K562 (cell line): Measurements from ENCODE around the gene NUP107. TPM values are rescaled to one million over a fixed set of nuclear protein-coding genes. Genes with fewer than 3 reads are reported as not detected.
A peak's percentile ranks its signal among the peaks of the same experiment; 100 is the strongest.

ENCODE experiments used
- ATAC-seq: fragments of 200-7000 bp; cut with Tn5 transposase; 3 replicates; pipeline ENCODE4 v1.9.1; 2020; ENCODE audit warnings: moderate library complexity
- BruUV-seq: library from RNA; stranded (reverse); fragments of 400-500 nt; replicated peaks from 2 replicates; lab custom pipeline; 2021; lab: Mats Ljungman, UMichigan
- CTCF ChIA-PET: fragments of 300-600 bp; formaldehyde crosslinking; extraction: SDS; loops from one replicate; lab custom pipeline; 2021; ENCODE audit warnings: low intra/inter-chr PET ratio; lab: Yijun Ruan, JAX
- POLR2A ChIA-PET: fragments of 300-600, 350-650 bp; sonication (Branson Sonifier 250); formaldehyde crosslinking; extraction: SDS; loops from one replicate; lab custom pipeline; 2021; ENCODE audit warnings: antibody characterized with exemption, inconsistent platforms; lab: Yijun Ruan, JAX
- DNase-seq, 4 experiments: peaks; one replicate each; pipeline versions ENCODE4 v3.0.0 to v3.0.0-alpha.2; 2011 to 2018; ENCODE audit warnings: low spot score in 3 of 4, mixed read lengths in 3 of 4; ENCODE audit errors: extremely low read depth in 1 of 4
- FAIRE-seq: peaks from 2 replicates; lab custom pipeline; 2011; peaks lifted over from hg19 to GRCh38; lab: Jason Lieb, UNC
- H2AFZ ChIP-seq: 2 replicates; pipeline ENCODE4 v1.6.0; 2011; ENCODE audit warnings: low read depth, low read length, control low read depth, inconsistent platforms
- H3K27ac ChIP-seq: fragments of 200-600 bp; 3 replicates; pipeline ENCODE4 v1.8.0; 2011; ENCODE audit warnings: low read depth, mild to moderate bottlenecking, control low read depth, inconsistent platforms, low read length, moderate library complexity, mixed read lengths; ENCODE audit errors: extremely low read depth
- H3K27me3 ChIP-seq, 2 experiments: fragments of 300-600 bp in 1 of 2; 2 replicates in 1 of 2; 3 replicates in 1 of 2; pipeline versions ENCODE4 v1.6.0 to v1.8.0; 2011; ENCODE audit warnings: inconsistent platforms in 2 of 2, low read length in 2 of 2, mild to moderate bottlenecking in 1 of 2, mixed read lengths in 1 of 2, moderate library complexity in 1 of 2; ENCODE audit not compliant: control insufficient read depth in 2 of 2, insufficient read depth in 2 of 2
- H3K36me3 ChIP-seq: fragments of 300-600 bp; 3 replicates; pipeline ENCODE4 v1.8.0; 2011; ENCODE audit warnings: mild to moderate bottlenecking, low read length, inconsistent platforms; ENCODE audit not compliant: control insufficient read depth, insufficient read depth
- H3K4me1 ChIP-seq, 2 experiments: fragments of 200-600 bp in 1 of 2; replicated peaks in 1 of 2; 2 replicates in 1 of 2; 3 replicates in 1 of 2; pipeline versions ENCODE4 v1.5.1 to v1.8.0; 2011; ENCODE audit warnings: inconsistent platforms in 2 of 2, low read length in 2 of 2, mild to moderate bottlenecking in 1 of 2, mixed read lengths in 1 of 2, moderate library complexity in 1 of 2; ENCODE audit not compliant: control insufficient read depth in 2 of 2, insufficient read depth in 2 of 2
- H3K4me2 ChIP-seq: 2 replicates; pipeline ENCODE4 v1.6.1; 2011; ENCODE audit warnings: low read length, control low read depth, inconsistent platforms, mixed read lengths; ENCODE audit not compliant: insufficient read depth
- H3K4me3 ChIP-seq: fragments of 200-600 bp; sonication (generic), shearing (Covaris generic); 2 replicates; pipeline ENCODE4 v1.5.1; 2016; ENCODE audit warnings: control low read depth, inconsistent platforms
- H3K79me2 ChIP-seq: fragments of 200-600 bp; 3 replicates; pipeline ENCODE4 v1.8.0; 2011; ENCODE audit warnings: low read length, inconsistent platforms; ENCODE audit not compliant: control insufficient read depth, insufficient read depth
- H3K9ac ChIP-seq, 2 experiments: 2 replicates each; pipeline versions ENCODE4 v1.6.0 to v1.6.1; 2011; ENCODE audit warnings: low read depth in 2 of 2, low read length in 2 of 2, control low read depth in 1 of 2, inconsistent platforms in 1 of 2, mild to moderate bottlenecking in 1 of 2, mixed read lengths in 1 of 2; ENCODE audit not compliant: insufficient read depth in 1 of 2
- H3K9me1 ChIP-seq: one replicate; pipeline ENCODE4 v1.6.0; 2011; ENCODE audit warnings: inconsistent platforms, mild to moderate bottlenecking, low read length, moderate library complexity; ENCODE audit not compliant: control insufficient read depth, insufficient read depth
- H3K9me3 ChIP-seq: replicated peaks from 2 replicates; pipeline ENCODE4 v1.5.1; 2011; ENCODE audit warnings: low read depth, low read length, inconsistent platforms; ENCODE audit not compliant: control insufficient read depth, insufficient read depth
- H4K20me1 ChIP-seq: replicated peaks from 2 replicates; pipeline ENCODE4 v1.6.1; 2011; ENCODE audit warnings: low read length, inconsistent platforms, mixed read lengths; ENCODE audit not compliant: control insufficient read depth, insufficient read depth
- CREB1 ChIP-seq, 2 experiments: sonication (generic) in 1 of 2; formaldehyde crosslinking in 1 of 2; IDR thresholded peaks; 2 replicates each; pipeline versions ENCODE4 v1.6.1 to v1.8.0; 2012 to 2022; ENCODE audit warnings: inconsistent platforms in 1 of 2, mild to moderate bottlenecking in 1 of 2, missing genetic modification reagents in 1 of 2, moderate library complexity in 1 of 2
- ESRRA ChIP-seq: fragments of 450-650 bp; IDR thresholded peaks from 2 replicates; pipeline ENCODE4 v1.6.1; 2014; ENCODE audit warnings: low read depth, mild to moderate bottlenecking, moderate library complexity, borderline replicate concordance
- KAT8 ChIP-seq: fragments of 450-650 bp; IDR thresholded peaks from 2 replicates; pipeline ENCODE4 v1.6.1; 2016; ENCODE audit warnings: low read depth, mild to moderate bottlenecking
- MTF1 ChIP-seq: fragments of 250-450 bp; sonication (Bioruptor Pico); IDR thresholded peaks from 2 replicates; pipeline ENCODE4 v1.9.0; 2021; ENCODE audit warnings: moderate library complexity, mild to moderate bottlenecking, inconsistent platforms, borderline replicate concordance
- TAF9B ChIP-seq: fragments of 450-650 bp; IDR thresholded peaks from 2 replicates; pipeline ENCODE4 v1.6.1; 2018; ENCODE audit warnings: mild to moderate bottlenecking; ENCODE audit not compliant: partially characterized antibody
- THRAP3 ChIP-seq: fragments of 450-650 bp; IDR thresholded peaks from 2 replicates; pipeline ENCODE4 v1.6.1; 2016; ENCODE audit warnings: mild to moderate bottlenecking, inconsistent platforms, borderline replicate concordance
- ZC3H8 ChIP-seq: fragments of 450-650 bp; IDR thresholded peaks from 2 replicates; pipeline ENCODE4 v1.6.1; 2017
- ZNF140 ChIP-seq: fragments of 250-450 bp; sonication (Bioruptor Pico); IDR thresholded peaks from 2 replicates; pipeline ENCODE4 v1.8.0; 2021; ENCODE audit warnings: moderate library complexity, mild to moderate bottlenecking, inconsistent platforms
- WGBS: fragments of 100-300 bp; shearing (Covaris generic); methylation state at CpG from one replicate; pipeline ENCODE4 v1.1.6; 2016; ENCODE audit warnings: low coverage, mixed read lengths; ENCODE audit not compliant: insufficient coverage; ENCODE audit errors: missing lambda C conversion rate; 5-methylcytosine and 5-hydroxymethylcytosine counted together
- in situ Hi-C: fragments of 300-500 bp; cut with MboI; formaldehyde crosslinking; loops from 4 replicates; pipeline ENCODE4 v1.15.0; 2018; ENCODE audit warnings: inconsistent platforms, mixed read lengths
- intact Hi-C: fragments of 100-400 bp; cut with micrococcal nuclease; formaldehyde crosslinking; loops from 2 replicates; pipeline ENCODE4 v1.14.2; 2022
- polyA plus RNA-seq, 8 experiments: library from polyadenylated mRNA; depleted of rRNA in 4 of 8; stranded (reverse) in 5 of 8; unstranded in 3 of 8; fragments of >200 nt; fragmentation: Nextera tagmentation in 2 of 8; fragmentation: Illumina TruSeq in 1 of 8; extraction: Ambion mirVana in 2 of 8; extraction: Trizol in 1 of 8; gene quantifications; 2 replicates each; pipeline versions ENCODE4 v1.2.1 to v1.2.3, GENCODE V29; 2011 to 2014; ENCODE audit warnings: inconsistent platforms in 1 of 8, missing spikeins in 1 of 8
- total RNA-seq, 7 experiments: library from RNA; depleted of rRNA in 6 of 7; stranded (reverse); fragments of >200 nt in 6 of 7; fragmentation: Illumina TruSeq in 2 of 7; extraction: Trizol in 2 of 7; gene quantifications; 2 replicates each; pipeline versions ENCODE4 v1.2.1 to v1.2.3, GENCODE V29; 2011 to 2021; ENCODE audit warnings: low replicate concordance in 1 of 7
- TF ChIP-seq, protein P1 (sequence below), 2 experiments: fragments of 450-650 bp in 1 of 2; IDR thresholded peaks; 2 replicates each; pipeline ENCODE4 v1.6.1; 2011 to 2017; ENCODE audit warnings: low read depth in 2 of 2, antibody characterized with exemption in 1 of 2, borderline replicate concordance in 1 of 2, low read length in 1 of 2, mild to moderate bottlenecking in 1 of 2, mixed read lengths in 1 of 2; ENCODE audit not compliant: control insufficient read depth in 1 of 2
- TF ChIP-seq, protein P2 (sequence below): fragments of 250-450 bp; sonication (Bioruptor Pico); IDR thresholded peaks from 2 replicates; pipeline ENCODE4 v1.8.0; 2022; ENCODE audit warnings: inconsistent platforms
- TF ChIP-seq, protein P3 (sequence below): sonication (generic); formaldehyde crosslinking; IDR thresholded peaks from 2 replicates; pipeline ENCODE4 v1.9.0; 2022; ENCODE audit warnings: mild to moderate bottlenecking, missing genetic modification reagents
- TF ChIP-seq, protein P4 (sequence below): sonication (generic); formaldehyde crosslinking; IDR thresholded peaks from 2 replicates; pipeline ENCODE4 v1.8.0; 2022; ENCODE audit warnings: mild to moderate bottlenecking, missing genetic modification reagents
- TF ChIP-seq, protein P5 (sequence below): fragments of 450-650 bp; formaldehyde crosslinking; IDR thresholded peaks from 2 replicates; pipeline ENCODE4 v1.4.0; 2020; ENCODE audit warnings: mild to moderate bottlenecking, moderate library complexity

The NUP107 gene
- total and polyA plus RNA-seq, 9 of the 15 experiments (the other 6 are each of a cell fraction or from before 2014, with no cell fraction given): 129 to 277 (median 199) TPM

DNA sequence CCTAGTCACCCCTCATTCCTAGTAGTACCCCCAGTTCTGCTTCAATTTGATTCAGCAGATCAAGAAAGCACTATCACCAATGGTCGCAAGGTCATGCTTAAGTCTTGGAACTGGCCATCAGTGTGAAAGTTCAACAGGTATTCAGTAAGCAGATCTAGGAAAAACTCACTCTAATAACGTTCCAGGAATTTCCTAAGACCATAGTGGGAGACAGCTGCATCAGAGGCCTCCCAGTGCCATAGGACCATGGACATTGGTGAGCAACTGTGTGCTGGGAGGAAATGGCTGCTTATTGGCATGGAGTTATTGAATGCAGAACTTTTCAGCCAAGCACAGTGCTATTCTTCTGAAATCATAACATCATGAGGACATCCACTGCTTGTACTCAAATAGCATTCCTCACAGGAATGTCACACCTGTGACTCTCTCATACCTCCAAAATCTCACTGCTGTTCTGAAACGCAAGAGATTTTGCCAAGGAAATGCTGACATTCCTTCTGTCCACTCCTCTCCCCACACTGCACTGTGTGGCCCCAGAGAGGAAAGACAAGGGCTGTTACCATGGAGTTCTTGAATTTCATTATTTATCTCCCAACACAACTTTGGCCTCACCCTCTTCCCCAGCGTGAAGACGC, 90.3 kb downstream of the NUP107 start:
- Histone ChIP-seq H3K36me3 (no peaks in the 10 kb centered on the region), H3K4me2 (no peak overlapping the region), H3K27me3 (no peaks in the 10 kb centered on the region), H4K20me1 (no peaks in the 10 kb centered on the region), H3K4me1 (peaks cover 0 to 4% of the 10 kb centered on the region in 2 experiments; a peak in 2 of 5 replicates), H2AFZ (no peak overlapping the region), H3K9me1 (no peaks in the 10 kb centered on the region), H3K79me2 (no peaks in the 10 kb centered on the region), H3K9me3 (no peaks in the 10 kb centered on the region), H3K9ac (no peak overlapping the region), H3K4me3 (no peak overlapping the region), H3K27ac (no peak overlapping the region)
- ChIA-PET POLR2A (no interaction called here), CTCF (no interaction called here)
- FAIRE-seq (no peak), DNase-seq (no peak), ATAC-seq (peak; percentile 41)
- WGBS: 20% methylated on average over 5 of the region's 5 CpGs
- intact Hi-C loops: no loop called here
- in situ Hi-C loops: no loop called here
- no TSS peak for BruUV-seq
- TF ChIP-seq MTF1 (CRISPR knock-in tag) (no peak), ZC3H8 (no peak), KAT8 (no peak), ESRRA (no peak), THRAP3 (no peak), ZNF140 (no peak), CREB1 (IDR thresholded peaks at IDR 0.05) (no peak), CREB1 (CRISPR knock-in tag; IDR thresholded peaks at IDR 0.05) (no peak), TAF9B (no peak)
- TF ChIP-seq, protein P1, sequence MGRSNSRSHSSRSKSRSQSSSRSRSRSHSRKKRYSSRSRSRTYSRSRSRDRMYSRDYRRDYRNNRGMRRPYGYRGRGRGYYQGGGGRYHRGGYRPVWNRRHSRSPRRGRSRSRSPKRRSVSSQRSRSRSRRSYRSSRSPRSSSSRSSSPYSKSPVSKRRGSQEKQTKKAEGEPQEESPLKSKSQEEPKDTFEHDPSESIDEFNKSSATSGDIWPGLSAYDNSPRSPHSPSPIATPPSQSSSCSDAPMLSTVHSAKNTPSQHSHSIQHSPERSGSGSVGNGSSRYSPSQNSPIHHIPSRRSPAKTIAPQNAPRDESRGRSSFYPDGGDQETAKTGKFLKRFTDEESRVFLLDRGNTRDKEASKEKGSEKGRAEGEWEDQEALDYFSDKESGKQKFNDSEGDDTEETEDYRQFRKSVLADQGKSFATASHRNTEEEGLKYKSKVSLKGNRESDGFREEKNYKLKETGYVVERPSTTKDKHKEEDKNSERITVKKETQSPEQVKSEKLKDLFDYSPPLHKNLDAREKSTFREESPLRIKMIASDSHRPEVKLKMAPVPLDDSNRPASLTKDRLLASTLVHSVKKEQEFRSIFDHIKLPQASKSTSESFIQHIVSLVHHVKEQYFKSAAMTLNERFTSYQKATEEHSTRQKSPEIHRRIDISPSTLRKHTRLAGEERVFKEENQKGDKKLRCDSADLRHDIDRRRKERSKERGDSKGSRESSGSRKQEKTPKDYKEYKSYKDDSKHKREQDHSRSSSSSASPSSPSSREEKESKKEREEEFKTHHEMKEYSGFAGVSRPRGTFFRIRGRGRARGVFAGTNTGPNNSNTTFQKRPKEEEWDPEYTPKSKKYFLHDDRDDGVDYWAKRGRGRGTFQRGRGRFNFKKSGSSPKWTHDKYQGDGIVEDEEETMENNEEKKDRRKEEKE (IDR thresholded peaks at IDR 0.05; ENCODE audit: borderline replicate concordance in 1 of 2, control insufficient read depth in 1 of 2, low read depth in 2 of 2, low read length in 1 of 2): no peak
- TF ChIP-seq, protein P2, sequence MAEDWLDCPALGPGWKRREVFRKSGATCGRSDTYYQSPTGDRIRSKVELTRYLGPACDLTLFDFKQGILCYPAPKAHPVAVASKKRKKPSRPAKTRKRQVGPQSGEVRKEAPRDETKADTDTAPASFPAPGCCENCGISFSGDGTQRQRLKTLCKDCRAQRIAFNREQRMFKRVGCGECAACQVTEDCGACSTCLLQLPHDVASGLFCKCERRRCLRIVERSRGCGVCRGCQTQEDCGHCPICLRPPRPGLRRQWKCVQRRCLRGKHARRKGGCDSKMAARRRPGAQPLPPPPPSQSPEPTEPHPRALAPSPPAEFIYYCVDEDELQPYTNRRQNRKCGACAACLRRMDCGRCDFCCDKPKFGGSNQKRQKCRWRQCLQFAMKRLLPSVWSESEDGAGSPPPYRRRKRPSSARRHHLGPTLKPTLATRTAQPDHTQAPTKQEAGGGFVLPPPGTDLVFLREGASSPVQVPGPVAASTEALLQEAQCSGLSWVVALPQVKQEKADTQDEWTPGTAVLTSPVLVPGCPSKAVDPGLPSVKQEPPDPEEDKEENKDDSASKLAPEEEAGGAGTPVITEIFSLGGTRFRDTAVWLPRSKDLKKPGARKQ (CRISPR knock-in tag): no peak
- TF ChIP-seq, protein P3, sequence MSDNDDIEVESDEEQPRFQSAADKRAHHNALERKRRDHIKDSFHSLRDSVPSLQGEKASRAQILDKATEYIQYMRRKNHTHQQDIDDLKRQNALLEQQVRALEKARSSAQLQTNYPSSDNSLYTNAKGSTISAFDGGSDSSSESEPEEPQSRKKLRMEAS: no peak
- TF ChIP-seq, protein P4, sequence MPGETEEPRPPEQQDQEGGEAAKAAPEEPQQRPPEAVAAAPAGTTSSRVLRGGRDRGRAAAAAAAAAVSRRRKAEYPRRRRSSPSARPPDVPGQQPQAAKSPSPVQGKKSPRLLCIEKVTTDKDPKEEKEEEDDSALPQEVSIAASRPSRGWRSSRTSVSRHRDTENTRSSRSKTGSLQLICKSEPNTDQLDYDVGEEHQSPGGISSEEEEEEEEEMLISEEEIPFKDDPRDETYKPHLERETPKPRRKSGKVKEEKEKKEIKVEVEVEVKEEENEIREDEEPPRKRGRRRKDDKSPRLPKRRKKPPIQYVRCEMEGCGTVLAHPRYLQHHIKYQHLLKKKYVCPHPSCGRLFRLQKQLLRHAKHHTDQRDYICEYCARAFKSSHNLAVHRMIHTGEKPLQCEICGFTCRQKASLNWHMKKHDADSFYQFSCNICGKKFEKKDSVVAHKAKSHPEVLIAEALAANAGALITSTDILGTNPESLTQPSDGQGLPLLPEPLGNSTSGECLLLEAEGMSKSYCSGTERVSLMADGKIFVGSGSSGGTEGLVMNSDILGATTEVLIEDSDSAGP (CRISPR knock-in tag): no peak
- TF ChIP-seq, protein P5, sequence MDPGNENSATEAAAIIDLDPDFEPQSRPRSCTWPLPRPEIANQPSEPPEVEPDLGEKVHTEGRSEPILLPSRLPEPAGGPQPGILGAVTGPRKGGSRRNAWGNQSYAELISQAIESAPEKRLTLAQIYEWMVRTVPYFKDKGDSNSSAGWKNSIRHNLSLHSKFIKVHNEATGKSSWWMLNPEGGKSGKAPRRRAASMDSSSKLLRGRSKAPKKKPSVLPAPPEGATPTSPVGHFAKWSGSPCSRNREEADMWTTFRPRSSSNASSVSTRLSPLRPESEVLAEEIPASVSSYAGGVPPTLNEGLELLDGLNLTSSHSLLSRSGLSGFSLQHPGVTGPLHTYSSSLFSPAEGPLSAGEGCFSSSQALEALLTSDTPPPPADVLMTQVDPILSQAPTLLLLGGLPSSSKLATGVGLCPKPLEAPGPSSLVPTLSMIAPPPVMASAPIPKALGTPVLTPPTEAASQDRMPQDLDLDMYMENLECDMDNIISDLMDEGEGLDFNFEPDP (CRISPR knock-in tag): no peak
